Body of pancreas (tissue), 4 donors: ENCODE measurements around the gene STX8. TPM values are rescaled to one million over a fixed set of nuclear protein-coding genes. Genes with fewer than 3 reads are reported as not detected.

Experiments used
- ATAC-seq: fragments of 150-250 bp; one replicate; pipeline ENCODE4 v1.9.1; 2016
- DNase-seq, 4 donors: peaks; one replicate each; pipeline ENCODE4 v3.0.0-alpha.2; 2019
- H3K27ac ChIP-seq, 4 donors: fragments of 200-600 bp; sonication (generic); 1 replicate in 3 of 4; 2 replicates in 1 of 4; pipeline versions ENCODE4 v1.5.1 to v1.6.1; 2016 to 2019; ENCODE audit warnings: mild to moderate bottlenecking in 1 of 4, mixed read lengths in 1 of 4, moderate library complexity in 1 of 4
- H3K27me3 ChIP-seq, 2 donors: fragments of 200-600 bp; sonication (generic); one replicate each; pipeline ENCODE4 v1.6.0; 2016; ENCODE audit warnings: mild to moderate bottlenecking in 1 of 2
- H3K36me3 ChIP-seq, 2 donors: fragments of 200-600 bp; sonication (generic); replicated peaks in 1 of 2; 2 replicates each; pipeline ENCODE4 v1.5.1; 2016; ENCODE audit warnings: low read depth in 2 of 2; ENCODE audit not compliant: insufficient read depth in 1 of 2
- H3K4me1 ChIP-seq: fragments of 200-600 bp; sonication (generic); one replicate; pipeline ENCODE4 v1.6.0; 2016
- H3K4me3 ChIP-seq, 2 donors: fragments of 200-600 bp; sonication (generic); 1 replicate in 1 of 2; 2 replicates in 1 of 2; pipeline ENCODE4 v1.5.1; 2016 to 2019
- H3K9me3 ChIP-seq, 3 donors: fragments of 200-600 bp; sonication (generic); 1 replicate in 2 of 3; 2 replicates in 1 of 3; pipeline ENCODE4 v1.5.1; 2016
- POLR2A ChIP-seq, 3 donors: fragments of 450-650 bp; IDR thresholded peaks; one replicate each; pipeline ENCODE4 v1.6.1; 2016; ENCODE audit warnings: antibody characterized with exemption in 3 of 3, mild to moderate bottlenecking in 2 of 3
- WGBS, 2 donors: methylation state at CpG; one replicate each; pipeline ENCODE4 v1.1.5; 2017; 5-methylcytosine and 5-hydroxymethylcytosine counted together
- intact Hi-C: fragments of 100-400 bp; cut with DNase I; formaldehyde crosslinking; loops from one replicate; pipeline ENCODE4 v1.15.1; 2023
- total RNA-seq, 2 donors: library from RNA; depleted of rRNA; stranded (reverse); fragments of >200 nt; gene quantifications; one replicate each; pipeline ENCODE4 v1.1.0, GENCODE V29; 2016
- TF ChIP-seq, protein P1 (sequence below), 7 experiments: fragments of 450-650 bp in 4 of 7; fragments of 200-600 bp in 3 of 7; sonication (generic) in 3 of 7; IDR thresholded peaks; one replicate each; pipeline ENCODE4 v1.5.1; 2016 to 2019; ENCODE audit warnings: antibody characterized with exemption in 7 of 7

Gene STX8
- total RNA-seq, 2 donors from 2014 or later: 32.2 to 37.6 TPM

DNA sequence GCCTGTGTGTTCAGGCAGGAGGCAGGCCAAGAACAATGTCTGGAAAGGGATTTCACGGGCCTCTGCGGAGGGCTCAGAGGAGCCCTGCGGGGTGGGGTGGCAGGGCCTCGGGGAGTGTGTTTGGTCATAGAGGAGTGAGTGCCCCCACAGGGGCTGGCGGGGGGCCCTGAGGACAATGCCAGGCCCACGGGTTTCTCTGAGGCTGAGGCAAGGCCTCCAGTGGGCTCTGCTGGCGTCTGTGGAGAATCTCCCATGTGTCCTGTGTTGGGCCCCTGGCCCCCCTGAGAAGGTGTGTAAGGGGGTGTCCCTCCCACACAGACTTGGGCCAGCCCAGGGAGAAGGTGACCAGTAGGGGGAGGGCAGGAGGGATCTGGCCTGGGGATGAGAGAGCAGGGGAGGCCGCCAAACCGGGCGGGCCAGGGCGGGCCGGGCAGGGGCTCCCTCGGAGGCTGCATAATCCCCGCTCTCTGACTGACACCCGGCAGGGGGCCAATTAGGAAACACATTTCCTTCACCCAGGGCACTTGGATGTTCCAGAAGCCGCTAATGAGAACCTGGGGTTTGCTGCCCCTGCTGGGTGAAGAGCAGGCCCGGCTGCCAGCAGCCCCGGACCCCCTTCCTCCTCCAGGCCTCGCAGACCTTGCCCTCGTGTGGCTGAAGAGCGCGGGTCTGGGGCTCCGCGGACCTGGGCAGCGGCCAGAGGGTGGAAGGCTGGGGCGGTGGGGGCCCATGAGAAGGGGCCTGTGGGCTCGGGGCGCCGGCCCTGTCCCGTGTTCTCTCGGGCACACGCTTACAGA, 350.1 kb downstream of the STX8 start:
- Histone ChIP-seq H3K27me3 (no peaks in the 10 kb centered on the region), H3K27ac (no peak overlapping the region), H3K9me3 (no peaks in the 10 kb centered on the region), H3K36me3 (no peaks in the 10 kb centered on the region), H3K4me3 (no peak overlapping the region), H3K4me1 (peaks cover 9% of the 10 kb centered on the region)
- intact Hi-C loops: no loop called here
- 65 to 90% methylated on average over 8 to 22 of the region's 32 CpGs for WGBS, 2 donors
- ATAC-seq: no peak
- TF ChIP-seq, protein P1, sequence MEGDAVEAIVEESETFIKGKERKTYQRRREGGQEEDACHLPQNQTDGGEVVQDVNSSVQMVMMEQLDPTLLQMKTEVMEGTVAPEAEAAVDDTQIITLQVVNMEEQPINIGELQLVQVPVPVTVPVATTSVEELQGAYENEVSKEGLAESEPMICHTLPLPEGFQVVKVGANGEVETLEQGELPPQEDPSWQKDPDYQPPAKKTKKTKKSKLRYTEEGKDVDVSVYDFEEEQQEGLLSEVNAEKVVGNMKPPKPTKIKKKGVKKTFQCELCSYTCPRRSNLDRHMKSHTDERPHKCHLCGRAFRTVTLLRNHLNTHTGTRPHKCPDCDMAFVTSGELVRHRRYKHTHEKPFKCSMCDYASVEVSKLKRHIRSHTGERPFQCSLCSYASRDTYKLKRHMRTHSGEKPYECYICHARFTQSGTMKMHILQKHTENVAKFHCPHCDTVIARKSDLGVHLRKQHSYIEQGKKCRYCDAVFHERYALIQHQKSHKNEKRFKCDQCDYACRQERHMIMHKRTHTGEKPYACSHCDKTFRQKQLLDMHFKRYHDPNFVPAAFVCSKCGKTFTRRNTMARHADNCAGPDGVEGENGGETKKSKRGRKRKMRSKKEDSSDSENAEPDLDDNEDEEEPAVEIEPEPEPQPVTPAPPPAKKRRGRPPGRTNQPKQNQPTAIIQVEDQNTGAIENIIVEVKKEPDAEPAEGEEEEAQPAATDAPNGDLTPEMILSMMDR (IDR thresholded peaks at IDR 0.05): no peak
- no peak for TF ChIP-seq POLR2A (IDR thresholded peaks at IDR 0.05)
- no peak for DNase-seq

DNA sequence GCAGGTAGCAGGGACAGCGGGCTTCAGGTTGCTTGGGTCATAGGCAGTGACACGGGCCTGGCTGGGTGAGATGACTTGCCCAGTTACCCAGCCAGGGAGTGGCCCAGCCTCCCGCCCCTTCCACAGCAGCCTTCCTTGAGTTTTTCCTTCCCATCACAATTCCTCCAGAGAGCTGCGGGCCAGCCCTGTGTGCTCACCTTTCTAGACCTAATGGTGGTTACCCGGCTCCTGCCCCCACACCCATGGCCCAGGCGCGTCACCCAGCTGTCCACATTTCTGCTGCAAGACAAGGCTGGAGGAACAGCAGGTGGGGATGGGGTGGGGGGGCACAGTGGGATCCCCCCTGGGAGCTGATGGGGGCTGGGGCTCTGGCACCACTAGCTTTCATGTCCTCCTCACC, 351.1 kb downstream of the STX8 start:
- Histone ChIP-seq H3K9me3 (no peaks in the 10 kb centered on the region), H3K4me1 (peaks cover 9% of the 10 kb centered on the region), H3K36me3 (no peaks in the 10 kb centered on the region), H3K27me3 (no peaks in the 10 kb centered on the region), H3K27ac (no peak overlapping the region), H3K4me3 (no peak overlapping the region)
- TF ChIP-seq POLR2A (IDR thresholded peaks at IDR 0.05): no peak
- TF ChIP-seq, protein P1 (IDR thresholded peaks at IDR 0.05): no peak
- WGBS, 2 donors: 91 to 92% methylated on average over 2 to 6 of the region's 7 CpGs
- DNase-seq (no peak), ATAC-seq (no peak)
- intact Hi-C loops: no loop called here

DNA sequence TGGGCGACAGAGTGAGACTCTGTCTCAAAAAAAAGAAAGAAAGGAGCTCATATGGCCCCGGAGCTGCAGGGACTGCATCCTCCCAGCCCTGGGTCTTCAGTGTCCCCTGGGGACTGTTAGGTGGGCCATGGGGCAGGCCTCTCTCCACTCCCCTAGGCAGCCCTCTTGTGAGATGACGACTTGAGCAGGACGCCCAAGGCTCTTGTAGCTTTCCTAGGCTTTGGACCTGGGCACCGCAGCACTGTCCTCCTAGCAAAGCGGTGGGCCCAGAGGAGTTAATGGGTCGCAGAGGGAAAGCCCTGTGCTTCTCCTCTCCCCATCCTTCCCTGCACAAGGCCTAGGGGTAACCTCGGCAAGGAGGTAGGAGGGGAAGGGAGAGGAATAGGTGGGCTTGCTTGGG, 352.1 kb downstream of the STX8 start:
- Histone ChIP-seq H3K4me3 (no peak overlapping the region), H3K27me3 (no peaks in the 10 kb centered on the region), H3K9me3 (no peaks in the 10 kb centered on the region), H3K36me3 (no peaks in the 10 kb centered on the region), H3K4me1 (peaks cover 10% of the 10 kb centered on the region), H3K27ac (no peak overlapping the region)
- ATAC-seq: no peak
- 75 to 78% methylated on average over 8 of the region's 8 CpGs for WGBS, 2 donors
- intact Hi-C loops: no loop called here
- no peak for TF ChIP-seq POLR2A (IDR thresholded peaks at IDR 0.05)
- TF ChIP-seq, protein P1 (IDR thresholded peaks at IDR 0.05): no peak
- DNase-seq: no peak

DNA sequence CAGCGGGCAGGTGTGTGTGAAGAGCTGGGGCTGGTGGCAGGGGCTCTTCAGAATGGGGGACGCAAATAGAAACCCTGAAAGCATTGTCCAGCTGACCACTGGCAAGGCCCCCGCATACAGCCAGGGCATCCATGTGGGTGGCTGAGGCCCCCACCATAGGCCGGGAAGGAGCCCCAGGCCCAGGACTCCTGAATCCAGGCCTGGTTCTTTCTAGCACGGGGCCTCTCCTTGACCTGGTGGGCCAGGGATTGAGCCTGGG, 353.8 kb downstream of the STX8 start:
- H3K36me3 ChIP-seq: no peaks in the 10 kb centered on the region
- intact Hi-C loops: no loop called here
- TF ChIP-seq, protein P1 (IDR thresholded peaks at IDR 0.05): no peak
- no peak for TF ChIP-seq POLR2A (IDR thresholded peaks at IDR 0.05)
- DNase-seq (no peak), ATAC-seq (no peak)
- no peaks in the 10 kb centered on the region for H3K9me3 ChIP-seq
- no peak overlapping the region for H3K4me3 ChIP-seq
- no peaks in the 10 kb centered on the region for H3K27me3 ChIP-seq
- no peak overlapping the region for H3K27ac ChIP-seq
- H3K4me1 ChIP-seq: peaks cover 18% of the 10 kb centered on the region
- WGBS, 2 donors: 89% methylated on average over 5 of the region's 5 CpGs; no CpG with 5 or more reads in 1 of the 2 donors
